Stimulated activated memory B cell treated with anti-CD40 and anti-IgM and Interleukin-4, amounts not matched to agents 10 μg/mL and 1 μg/mL and 100 μg/mL, for 72 hours (primary cell): ENCODE data around the gene SCAMP5.

Experiments used
- ATAC-seq: fragments of 150-1000 bp; cut with Tn5 transposase; 2 replicates; pipeline ENCODE4 v1.10.0; 2021
- H3K27ac Mint-ChIP-seq: one replicate; pipeline ENCODE4 v1.8.0; 2022; ENCODE audit warnings: mild to moderate bottlenecking, mixed read lengths
- H3K27me3 Mint-ChIP-seq: one replicate; pipeline ENCODE4 v1.8.0; 2022; ENCODE audit warnings: mixed read lengths
- H3K36me3 Mint-ChIP-seq: one replicate; pipeline ENCODE4 v1.8.0; 2022; ENCODE audit warnings: mixed read lengths
- H3K4me1 Mint-ChIP-seq: one replicate; pipeline ENCODE4 v1.8.0; 2022; ENCODE audit warnings: mixed read lengths
- H3K4me3 Mint-ChIP-seq: one replicate; pipeline ENCODE4 v1.8.0; 2022; ENCODE audit warnings: mild to moderate bottlenecking, moderate library complexity, mixed read lengths
- H3K9me3 Mint-ChIP-seq: one replicate; pipeline ENCODE4 v1.8.0; 2022; ENCODE audit warnings: mixed read lengths

The SCAMP5 gene

DNA sequence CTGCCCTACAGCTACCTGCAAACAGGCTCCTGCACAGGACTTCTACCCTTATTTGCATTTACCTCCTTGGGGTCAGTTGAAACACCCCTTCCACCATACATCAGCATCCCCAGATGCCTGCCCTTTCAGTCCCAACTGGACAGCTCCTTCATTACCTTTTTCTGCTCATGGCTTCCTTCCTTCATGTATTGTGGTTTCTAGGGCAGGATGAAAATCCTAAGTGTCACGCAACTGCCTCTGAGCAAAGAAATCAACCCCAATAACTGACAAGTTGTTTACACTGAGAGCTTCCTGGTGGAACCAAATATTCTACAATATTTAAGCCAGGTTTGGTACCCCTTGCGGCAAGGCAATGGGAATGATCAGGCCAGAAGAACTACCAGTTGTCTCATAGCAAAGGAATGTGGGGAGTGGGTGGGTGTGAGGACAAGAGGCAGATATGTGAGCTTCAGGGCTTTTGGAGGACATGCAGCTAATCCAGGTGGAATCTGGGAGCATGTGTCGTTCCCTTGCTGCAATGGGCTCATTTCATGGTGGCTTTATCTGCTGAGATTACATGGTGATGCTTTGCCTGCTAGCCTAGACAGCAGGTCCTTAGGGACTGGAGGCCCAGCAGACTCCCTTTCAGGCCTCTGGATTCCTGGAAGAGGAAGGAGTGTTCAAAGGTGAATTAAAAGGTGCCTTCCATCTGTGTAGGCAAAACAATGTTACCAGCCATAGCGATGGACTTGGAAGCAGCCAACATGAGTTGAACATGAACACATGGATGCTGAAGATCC lies 63.0 kb downstream of the SCAMP5 start:
- H3K9me3 Mint-ChIP-seq = no peaks in the 10 kb centered on the region
- H3K4me1 Mint-ChIP-seq = peaks cover 6% of the 10 kb centered on the region
- no peak overlapping the region for H3K4me3 Mint-ChIP-seq
- no peak for ATAC-seq
- H3K27me3 Mint-ChIP-seq = no peaks in the 10 kb centered on the region
- peaks cover 5% of the 10 kb centered on the region for H3K36me3 Mint-ChIP-seq
- no peak overlapping the region for H3K27ac Mint-ChIP-seq

DNA sequence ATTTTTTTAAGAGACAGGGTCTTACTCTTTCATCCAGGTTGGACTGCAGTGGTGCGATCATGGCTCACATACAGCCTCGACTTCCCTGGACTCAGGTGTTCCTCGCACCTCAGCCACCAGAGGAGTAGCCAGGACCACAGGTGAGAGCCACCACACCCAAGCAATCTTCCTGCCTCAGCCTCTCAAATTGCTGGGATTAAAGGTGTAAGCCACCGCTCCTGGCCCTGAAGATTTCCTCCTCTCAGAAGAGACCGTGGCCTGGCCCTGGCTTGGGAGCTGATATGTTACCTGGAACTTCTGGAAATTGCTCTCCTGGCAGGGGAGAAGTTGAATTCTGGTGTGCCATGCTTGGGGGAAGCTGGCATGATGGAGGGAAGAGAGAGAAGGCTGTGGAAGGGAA lies 64.2 kb downstream of the SCAMP5 start:
- H3K36me3 Mint-ChIP-seq = peaks cover 5% of the 10 kb centered on the region
- H3K9me3 Mint-ChIP-seq = no peaks in the 10 kb centered on the region
- H3K4me3 Mint-ChIP-seq = no peak overlapping the region
- ATAC-seq = no peak
- no peaks in the 10 kb centered on the region for H3K27me3 Mint-ChIP-seq
- peaks cover 6% of the 10 kb centered on the region for H3K4me1 Mint-ChIP-seq
- H3K27ac Mint-ChIP-seq = no peak overlapping the region

- H3K27me3 Mint-ChIP-seq = no peaks in the 10 kb centered on the region
- no peak overlapping the region for H3K27ac Mint-ChIP-seq
- no peaks in the 10 kb centered on the region for H3K9me3 Mint-ChIP-seq
- H3K4me1 Mint-ChIP-seq = peaks cover 14% of the 10 kb centered on the region
- H3K36me3 Mint-ChIP-seq = peaks cover 4% of the 10 kb centered on the region
- no peak overlapping the region for H3K4me3 Mint-ChIP-seq
- ATAC-seq = peak; percentile 69
Observed at GRCh38 chr15:75061272-75061671, 65.9 kb downstream of the SCAMP5 start.

- H3K9me3 Mint-ChIP-seq = no peaks in the 10 kb centered on the region
- peaks cover 4% of the 10 kb centered on the region for H3K36me3 Mint-ChIP-seq
- ATAC-seq = no peak
- no peak overlapping the region for H3K4me3 Mint-ChIP-seq
- no peaks in the 10 kb centered on the region for H3K27me3 Mint-ChIP-seq
- H3K27ac Mint-ChIP-seq = no peak overlapping the region
- peaks cover 26% of the 10 kb centered on the region for H3K4me1 Mint-ChIP-seq
Observed at GRCh38 chr15:75062706-75063105, 67.3 kb downstream of the SCAMP5 start.

DNA sequence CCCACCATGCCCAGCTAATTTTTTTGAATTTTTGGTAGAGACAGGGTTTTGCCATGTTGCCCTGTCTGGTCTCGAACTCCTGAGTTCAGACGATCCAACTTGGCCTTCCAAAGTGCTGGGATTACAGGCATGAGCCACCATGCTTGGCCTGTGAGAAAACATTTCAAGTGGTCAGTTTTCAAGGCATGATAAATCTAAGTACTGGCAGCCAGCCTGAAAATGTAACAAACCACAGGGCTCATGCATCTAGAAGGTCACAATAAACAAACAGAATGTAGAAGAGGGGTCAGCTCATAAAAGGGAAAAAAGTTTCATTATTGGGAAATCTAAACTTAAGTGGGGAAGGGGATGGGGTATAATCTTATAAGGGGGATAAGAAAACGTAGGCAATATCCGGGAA lies 68.0 kb downstream of the SCAMP5 start:
- Mint-ChIP-seq H3K4me3 (no peak overlapping the region), H3K27ac (no peak overlapping the region), H3K4me1 (peaks cover 30% of the 10 kb centered on the region), H3K27me3 (no peaks in the 10 kb centered on the region), H3K36me3 (peaks cover 4% of the 10 kb centered on the region), H3K9me3 (no peaks in the 10 kb centered on the region)
- ATAC-seq = no peak

DNA sequence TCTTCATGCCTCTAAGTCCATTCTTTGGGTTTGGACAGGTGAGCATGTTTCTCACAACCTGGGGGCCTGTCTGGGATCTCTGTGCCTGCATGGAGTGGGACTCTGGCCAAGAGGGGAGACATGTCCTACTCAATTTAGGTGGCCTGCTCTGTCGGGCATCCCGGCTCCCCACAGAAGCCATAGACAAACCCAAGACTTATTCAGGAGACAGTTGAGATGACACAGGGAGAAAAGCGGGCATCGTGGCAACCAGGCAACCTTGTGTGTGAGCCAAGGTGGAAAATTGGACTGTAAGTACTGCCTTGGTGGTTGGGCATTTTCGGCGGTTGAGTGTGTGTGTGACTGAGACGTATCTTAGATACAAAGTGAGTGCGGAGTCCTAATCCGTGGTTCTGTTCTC lies 68.5 kb downstream of the SCAMP5 start:
- Mint-ChIP-seq H3K27ac (no peak overlapping the region), H3K36me3 (peaks cover 4% of the 10 kb centered on the region), H3K27me3 (no peaks in the 10 kb centered on the region), H3K4me1 (peaks cover 35% of the 10 kb centered on the region), H3K4me3 (no peak overlapping the region), H3K9me3 (no peaks in the 10 kb centered on the region)
- ATAC-seq = no peak

DNA sequence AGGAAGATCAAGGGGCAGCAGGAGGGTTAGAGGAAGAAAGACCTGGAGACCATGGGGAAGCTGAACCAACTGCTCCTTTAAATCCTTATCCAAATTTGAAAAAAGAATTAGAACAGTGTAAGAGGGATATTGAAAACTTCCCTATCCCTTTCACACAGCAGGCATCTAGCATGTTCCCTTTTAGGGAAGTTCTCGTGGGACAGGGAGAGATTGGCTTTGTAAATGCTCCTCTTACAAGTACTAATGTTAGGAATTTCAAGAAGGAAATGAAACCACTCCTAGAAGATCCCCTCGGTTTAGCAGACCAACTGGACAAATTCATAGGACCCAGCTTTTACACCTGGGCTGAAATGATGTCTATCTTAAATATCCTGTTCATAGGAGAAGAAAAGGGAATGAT lies 69.5 kb downstream of the SCAMP5 start:
- no peaks in the 10 kb centered on the region for H3K9me3 Mint-ChIP-seq
- no peak overlapping the region for H3K4me3 Mint-ChIP-seq
- H3K36me3 Mint-ChIP-seq = peaks cover 4% of the 10 kb centered on the region
- no peak for ATAC-seq
- peaks cover 45% of the 10 kb centered on the region for H3K4me1 Mint-ChIP-seq
- H3K27me3 Mint-ChIP-seq = no peaks in the 10 kb centered on the region
- peak overlapping the region; percentile 13 for H3K27ac Mint-ChIP-seq

- Mint-ChIP-seq H3K36me3 (peaks cover 4% of the 10 kb centered on the region), H3K9me3 (no peaks in the 10 kb centered on the region), H3K27ac (peak overlapping the region; percentile 13), H3K27me3 (no peaks in the 10 kb centered on the region), H3K4me3 (no peak overlapping the region), H3K4me1 (peaks cover 51% of the 10 kb centered on the region)
- ATAC-seq = no peak
Observed at GRCh38 chr15:75065467-75065850, 70.1 kb downstream of the SCAMP5 start.

GRCh38 chr15:75065851-75066509 lies 70.6 kb downstream of the SCAMP5 start:
- Mint-ChIP-seq H3K27me3 (no peaks in the 10 kb centered on the region), H3K4me3 (no peak overlapping the region), H3K27ac (peak overlapping the region; percentile 13), H3K9me3 (no peaks in the 10 kb centered on the region), H3K36me3 (peaks cover 4% of the 10 kb centered on the region), H3K4me1 (peaks cover 56% of the 10 kb centered on the region)
- no peak for ATAC-seq

GRCh38 chr15:75067123-75067830 lies 71.9 kb downstream of the SCAMP5 start:
- peaks cover 62% of the 10 kb centered on the region for H3K4me1 Mint-ChIP-seq
- no peaks in the 10 kb centered on the region for H3K27me3 Mint-ChIP-seq
- H3K9me3 Mint-ChIP-seq = no peaks in the 10 kb centered on the region
- peak overlapping the region; percentile 65 for H3K27ac Mint-ChIP-seq
- peaks cover 8% of the 10 kb centered on the region for H3K36me3 Mint-ChIP-seq
- peak overlapping the region; percentile 11 for H3K4me3 Mint-ChIP-seq
- no peak for ATAC-seq

DNA sequence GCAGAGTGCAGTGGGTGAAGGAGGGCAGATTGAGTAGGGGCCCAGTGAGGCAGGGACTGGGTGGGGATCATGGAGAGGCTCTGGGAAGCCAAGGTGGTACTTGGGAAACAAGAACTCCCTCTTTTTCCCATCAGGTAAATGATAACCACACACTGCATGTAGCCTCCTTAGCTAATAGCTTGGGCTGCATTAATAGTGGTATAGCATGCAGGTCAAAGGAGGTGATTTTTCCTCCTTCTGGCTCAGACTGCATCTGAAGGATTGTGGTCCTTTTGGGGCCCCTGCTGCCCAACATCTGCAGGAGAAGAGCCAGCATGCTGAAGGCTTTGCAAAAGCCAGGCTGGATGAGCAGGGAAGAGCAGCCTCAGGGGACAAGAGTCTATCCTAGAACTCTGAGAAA lies 73.4 kb downstream of the SCAMP5 start:
- no peaks in the 10 kb centered on the region for H3K27me3 Mint-ChIP-seq
- peaks cover 73% of the 10 kb centered on the region for H3K4me1 Mint-ChIP-seq
- H3K9me3 Mint-ChIP-seq = no peaks in the 10 kb centered on the region
- H3K27ac Mint-ChIP-seq = peak overlapping the region; percentile 61
- ATAC-seq = no peak
- no peak overlapping the region for H3K4me3 Mint-ChIP-seq
- peaks cover 9% of the 10 kb centered on the region for H3K36me3 Mint-ChIP-seq

DNA sequence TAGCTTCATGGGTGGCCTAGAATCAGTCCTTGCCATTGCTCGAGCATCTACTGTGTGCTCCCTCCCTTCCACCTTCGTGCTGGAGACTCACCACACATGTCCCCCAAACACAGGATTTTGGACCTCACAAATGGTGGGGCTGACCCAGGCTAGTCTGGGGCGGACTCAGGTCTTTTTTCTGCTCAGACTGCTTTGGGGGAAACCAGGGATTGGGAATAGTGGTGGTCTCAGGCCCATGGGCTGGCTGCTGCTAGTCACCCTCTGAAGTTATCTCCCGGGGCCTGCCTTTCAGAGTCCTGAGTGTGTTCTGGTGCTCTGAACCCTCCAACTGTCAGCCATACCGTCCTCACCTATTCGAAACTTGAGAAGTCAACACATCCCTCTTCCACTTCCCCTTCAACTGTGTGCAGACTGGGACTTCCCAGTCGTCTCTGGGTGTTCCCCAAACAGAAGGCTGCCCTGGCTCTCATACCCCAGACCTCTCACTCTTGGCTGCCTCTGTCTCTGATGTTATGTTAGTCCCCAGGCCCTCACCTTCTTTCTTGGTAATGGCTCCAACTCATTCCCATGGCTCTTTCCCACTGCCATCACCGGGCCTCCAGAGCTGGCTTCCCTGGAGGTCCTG lies 74.0 kb downstream of the SCAMP5 start:
- Mint-ChIP-seq H3K4me1 (peaks cover 73% of the 10 kb centered on the region), H3K36me3 (peaks cover 9% of the 10 kb centered on the region), H3K4me3 (peak overlapping the region; percentile 2), H3K27ac (peak overlapping the region; percentile 61), H3K27me3 (no peaks in the 10 kb centered on the region), H3K9me3 (no peaks in the 10 kb centered on the region)
- ATAC-seq = peak; percentile 99

DNA sequence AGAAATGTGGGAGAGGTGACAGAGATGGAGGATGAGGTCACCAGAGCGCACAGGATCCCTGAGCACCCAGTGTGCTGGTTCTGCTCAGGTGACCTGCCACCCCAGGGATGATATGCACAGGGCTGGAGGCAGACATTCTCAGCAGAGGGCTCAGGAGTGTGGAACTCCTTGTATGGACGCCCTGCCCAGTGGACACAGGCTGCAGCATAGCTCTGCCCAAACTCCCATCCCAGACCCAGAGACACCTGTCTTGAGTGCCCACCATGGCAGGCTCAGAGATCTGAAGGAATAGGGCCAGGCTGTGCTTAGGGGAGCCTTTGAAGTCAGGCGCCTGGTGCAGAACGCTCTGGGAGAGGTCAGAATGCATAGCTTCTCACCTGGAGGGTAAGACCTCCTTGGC lies 75.3 kb downstream of the SCAMP5 start:
- Mint-ChIP-seq H3K4me3 (no peak overlapping the region), H3K27ac (peak overlapping the region; percentile 61), H3K9me3 (peaks cover 4% of the 10 kb centered on the region), H3K27me3 (no peaks in the 10 kb centered on the region), H3K4me1 (peaks cover 66% of the 10 kb centered on the region), H3K36me3 (peaks cover 11% of the 10 kb centered on the region)
- no peak for ATAC-seq
